Adrenal gland (tissue), 12 donors: ENCODE data around the gene EIF3D. TPM values are rescaled to one million over a fixed set of nuclear protein-coding genes. Genes with fewer than 3 reads are reported as not detected.

ENCODE experiments used
- DNase-seq, 7 donors: peaks; one replicate each; pipeline ENCODE4 v3.0.0-alpha.2; 2019 to 2020
- H3K27ac ChIP-seq, 5 donors: fragments of 200-600 bp; sonication (generic) in 4 of 5; 1 replicate in 3 of 5; 2 replicates in 2 of 5; pipeline versions ENCODE4 v1.5.1 to v1.8.0; 2016 to 2020; ENCODE audit warnings: mild to moderate bottlenecking in 1 of 5
- H3K27me3 ChIP-seq: fragments of 200-600 bp; 2 replicates; pipeline ENCODE4 v1.8.0; 2021
- H3K36me3 ChIP-seq, 2 donors: fragments of 200-600 bp; replicated peaks in 1 of 2; 1 replicate in 1 of 2; 2 replicates in 1 of 2; pipeline versions ENCODE4 v1.5.1 to v1.8.0; 2018 to 2022
- H3K4me1 ChIP-seq, 2 donors: fragments of 200-600 bp; replicated peaks in 1 of 2; 1 replicate in 1 of 2; 2 replicates in 1 of 2; pipeline versions ENCODE4 v1.5.1 to v1.8.0; 2018 to 2021
- H3K4me3 ChIP-seq, 4 donors: fragments of 200-600 bp; sonication (generic) in 3 of 4; one replicate each; pipeline ENCODE4 v1.5.1; 2016 to 2018
- H3K9me3 ChIP-seq, 3 donors: fragments of 200-600 bp; sonication (generic) in 1 of 3; replicated peaks in 1 of 3; 1 replicate in 2 of 3; 2 replicates in 1 of 3; pipeline versions ENCODE4 v1.5.1 to v1.8.0; 2016 to 2021
- POLR2A ChIP-seq, 2 donors: fragments of 450-650 bp; IDR thresholded peaks; one replicate each; pipeline ENCODE4 v1.6.1; 2017; ENCODE audit warnings: antibody characterized with exemption in 2 of 2, mild to moderate bottlenecking in 2 of 2, moderate library complexity in 1 of 2
- WGBS, 4 donors: extraction: QIAGEN DNeasy Blood & Tissue Kit in 2 of 4; methylation state at CpG; one replicate each; pipeline versions ENCODE4 v1.1.5 to v1.1.7; 2013 to 2017; 5-methylcytosine and 5-hydroxymethylcytosine counted together
- intact Hi-C, 2 donors: fragments of 100-400 bp; cut with DNase I; formaldehyde crosslinking; loops; one replicate each; pipeline versions ENCODE4 v1.14.1 to v1.15.0; 2022 to 2023
- polyA plus RNA-seq, 3 donors: library from polyadenylated mRNA; stranded (reverse); fragments of 200-250 nt in 2 of 3; fragments of 350-450 nt in 1 of 3; fragmentation: Illumina TruSeq in 1 of 3; extraction: RNeasy Lipid Tissue Mini Kit (QIAGEN cat#74804) in 1 of 3; gene quantifications; one replicate each; pipeline ENCODE4 v1.2.3, GENCODE V29; 2013 to 2014
- total RNA-seq, 9 donors: library from RNA; depleted of rRNA in 4 of 9; stranded (reverse); fragments of >200 nt in 4 of 9; fragments of 120-200 nt in 1 of 9; fragmentation: NEBNext Ultra II Directional in 1 of 9; extraction: Animal tissue kit (Norgen Biotek cat#: 25700) in 1 of 9; gene quantifications; one replicate each; pipeline versions ENCODE4 v1.1.0 to v1.2.4, GENCODE V29; 2013 to 2023
- TF ChIP-seq, protein P1 (sequence below), 6 experiments: fragments of 450-650 bp in 4 of 6; fragments of 200-600 bp in 2 of 6; sonication (generic) in 1 of 6; IDR thresholded peaks; 1 replicate in 5 of 6; 2 replicates in 1 of 6; pipeline versions ENCODE4 v1.5.1 to v1.8.0; 2016 to 2021; ENCODE audit warnings: antibody characterized with exemption in 6 of 6, mild to moderate bottlenecking in 2 of 6, moderate library complexity in 1 of 6
- donor health status: healthy with polysubstance abuse.
- donor health status: Bipolar disorder and iron deficiency.
- donor health status: DM: yes; HTN: yes; CAD: no.
- donor health status: DM: no; HTN: no; CAD: no.
- donor health status: DM: no; HTN: no; CAD: no.
- donor health status: DM: yes; HTN: yes; CAD: no.

EIF3D gene
- total and polyA plus RNA-seq, 12 donors: 118 to 319 (median 174) TPM

DNA sequence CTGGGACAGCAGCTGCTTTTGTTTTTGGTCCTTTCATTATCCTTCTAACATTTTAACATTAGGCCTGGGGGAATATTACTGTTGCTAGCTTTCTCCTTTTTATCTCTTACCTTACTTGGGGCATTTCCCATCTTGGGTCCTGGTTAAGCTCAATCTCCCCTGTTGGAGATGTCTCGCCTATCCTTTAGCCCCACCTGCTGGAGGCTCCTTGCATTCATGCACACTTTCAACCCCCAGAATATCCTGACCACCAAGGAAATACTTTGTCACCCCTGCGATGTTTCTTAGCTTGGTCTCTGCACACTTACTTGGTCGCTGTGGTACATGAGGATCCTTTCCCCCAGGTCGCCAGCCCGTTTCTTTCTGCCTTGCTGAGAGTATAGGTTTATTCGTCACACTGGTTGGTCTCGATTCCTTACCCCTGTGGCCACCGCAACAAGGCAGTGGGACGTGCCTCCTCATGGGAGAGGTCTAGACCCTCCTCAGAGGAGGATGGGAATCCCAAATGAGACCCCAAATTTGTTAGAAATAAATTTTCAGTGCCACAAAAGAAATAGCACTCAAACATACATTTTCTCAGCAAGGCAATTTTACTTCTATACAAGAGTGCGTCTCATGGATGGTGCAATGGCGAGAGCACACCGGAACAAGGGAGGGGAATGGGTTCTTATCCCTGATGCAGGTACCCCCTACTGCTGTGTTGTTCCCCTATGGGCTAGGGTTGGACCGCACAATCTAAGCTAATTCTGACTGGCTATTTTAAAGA lies 42.2 kb downstream of the EIF3D start:
- 84 to 87% (median 85%) methylated on average over 13 of the region's 13 CpGs for WGBS, 4 donors

DNA sequence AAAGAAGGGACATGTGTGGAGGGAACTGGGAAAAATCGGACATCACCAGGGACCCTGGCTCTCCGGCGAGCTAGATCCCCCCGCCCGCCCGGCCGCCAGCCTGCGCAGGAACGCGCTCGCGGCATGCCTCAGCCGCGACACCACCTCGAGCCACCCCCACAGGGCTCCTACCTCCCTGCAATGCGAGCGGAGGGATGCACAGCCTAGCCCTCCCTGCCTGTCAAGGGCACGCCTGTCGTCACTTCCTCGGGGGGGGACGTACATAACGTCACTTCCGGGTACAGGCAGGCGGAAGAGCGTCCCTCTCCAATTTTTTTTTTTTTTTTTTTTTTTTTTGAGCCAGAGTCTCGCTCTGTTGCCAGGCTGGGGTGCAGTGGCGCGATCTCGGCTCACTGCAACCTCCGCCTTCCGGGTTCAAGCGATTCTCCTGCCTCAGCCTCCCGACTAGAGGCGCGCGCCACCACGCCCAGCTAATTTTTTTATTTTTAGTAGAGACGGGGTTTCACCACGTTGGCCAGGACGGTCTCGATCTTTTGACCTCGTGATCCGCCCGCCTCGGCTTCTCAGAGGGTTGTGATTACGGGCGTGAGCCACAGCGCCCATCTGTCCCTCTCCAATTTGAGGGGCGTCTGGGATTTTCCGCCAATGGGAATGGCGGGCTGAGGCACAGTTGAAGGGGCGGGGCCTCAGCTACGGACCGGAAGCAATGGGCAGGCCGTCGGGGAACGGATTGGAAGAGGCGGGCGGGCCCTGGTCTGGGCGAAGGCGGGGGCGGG lies 47.4 kb downstream of the EIF3D start, which contains the start of gene TXN2:
TXN2 (minus strand) TSS at position 248 of the 776 bp plus-strand sequence. CDS start 803 bp downstream, outside the sequence.
- Histone ChIP-seq H3K4me3 (peak within 1 kb of the TSS; percentile 16 to 60 (median 45)), H3K9me3 (no peaks in the 10 kb centered on the region), H3K4me1 (peaks cover 28 to 39% of the 10 kb centered on the region in 2 donors), H3K36me3 (peaks cover 0 to 28% of the 10 kb centered on the region in 2 donors), H3K27me3 (no peaks in the 10 kb centered on the region), H3K27ac (peak within 1 kb of the TSS; percentile 97 to 100 (median 99))
- WGBS, 4 donors: 0 to 1% (median 1%) methylated on average over 41 to 60 of the region's 62 CpGs
- intact Hi-C loops: loop anchor here in 1 of 2 donors (10.0 kb wide), 1 partner anchor 287 kb away; no protein-coding TSS in a partner anchor
- DNase-seq: peak; percentile 96 to 99 (median 98)
- TF ChIP-seq, protein P1, sequence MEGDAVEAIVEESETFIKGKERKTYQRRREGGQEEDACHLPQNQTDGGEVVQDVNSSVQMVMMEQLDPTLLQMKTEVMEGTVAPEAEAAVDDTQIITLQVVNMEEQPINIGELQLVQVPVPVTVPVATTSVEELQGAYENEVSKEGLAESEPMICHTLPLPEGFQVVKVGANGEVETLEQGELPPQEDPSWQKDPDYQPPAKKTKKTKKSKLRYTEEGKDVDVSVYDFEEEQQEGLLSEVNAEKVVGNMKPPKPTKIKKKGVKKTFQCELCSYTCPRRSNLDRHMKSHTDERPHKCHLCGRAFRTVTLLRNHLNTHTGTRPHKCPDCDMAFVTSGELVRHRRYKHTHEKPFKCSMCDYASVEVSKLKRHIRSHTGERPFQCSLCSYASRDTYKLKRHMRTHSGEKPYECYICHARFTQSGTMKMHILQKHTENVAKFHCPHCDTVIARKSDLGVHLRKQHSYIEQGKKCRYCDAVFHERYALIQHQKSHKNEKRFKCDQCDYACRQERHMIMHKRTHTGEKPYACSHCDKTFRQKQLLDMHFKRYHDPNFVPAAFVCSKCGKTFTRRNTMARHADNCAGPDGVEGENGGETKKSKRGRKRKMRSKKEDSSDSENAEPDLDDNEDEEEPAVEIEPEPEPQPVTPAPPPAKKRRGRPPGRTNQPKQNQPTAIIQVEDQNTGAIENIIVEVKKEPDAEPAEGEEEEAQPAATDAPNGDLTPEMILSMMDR (IDR thresholded peaks at IDR 0.05): peak in 1 of 6 experiments; percentile 1
- peak; percentile 85 to 97 for TF ChIP-seq POLR2A (IDR thresholded peaks at IDR 0.05)

More for the DNA sequence above, 42.2 kb downstream of the EIF3D start:
- Histone ChIP-seq H3K4me1 (peaks cover 5 to 7% of the 10 kb centered on the region in 2 donors), H3K27ac (no peak overlapping the region), H3K27me3 (no peaks in the 10 kb centered on the region), H3K36me3 (peaks cover 0 to 9% of the 10 kb centered on the region in 2 donors), H3K9me3 (no peaks in the 10 kb centered on the region), H3K4me3 (no peak overlapping the region)
- TF ChIP-seq POLR2A (IDR thresholded peaks at IDR 0.05): no peak
- TF ChIP-seq, protein P1 (IDR thresholded peaks at IDR 0.05): peak; percentile 50 to 75 (median 72)
- peak; percentile 61 to 77 (median 70) for DNase-seq
- intact Hi-C loops: loop anchor here in 1 of 2 donors (10.0 kb wide), 1 partner anchor 292 kb away; no protein-coding TSS in a partner anchor

DNA sequence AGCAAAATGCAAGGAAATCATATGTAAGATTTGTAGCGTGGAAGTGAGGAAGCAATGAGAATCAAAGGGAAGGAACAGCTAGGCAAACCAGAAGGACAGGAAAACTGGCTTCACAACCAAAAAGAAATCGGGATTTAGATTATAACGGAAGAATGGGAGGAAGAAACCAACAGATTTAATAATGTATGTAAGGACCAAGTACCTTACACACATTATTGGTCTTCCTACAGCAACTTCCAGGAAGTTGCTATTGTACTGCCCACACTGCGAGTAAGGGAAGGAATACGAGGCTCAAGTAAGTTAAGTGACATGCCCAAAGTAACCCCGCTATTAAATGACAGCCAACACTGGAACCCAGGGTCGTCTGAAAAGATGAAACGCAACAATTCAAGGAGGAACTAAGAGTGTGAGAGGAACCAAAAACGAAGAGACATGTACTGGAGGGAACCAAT lies 48.0 kb downstream of the EIF3D start:
- H3K27me3 ChIP-seq: no peaks in the 10 kb centered on the region
- H3K4me1 ChIP-seq: peaks cover 28 to 39% of the 10 kb centered on the region in 2 donors
- intact Hi-C loops: loop anchor here in 1 of 2 donors (10.0 kb wide), 1 partner anchor 286 kb away; no protein-coding TSS in a partner anchor
- peak overlapping the region; percentile 97 to 100 (median 99) for H3K27ac ChIP-seq
- TF ChIP-seq POLR2A (IDR thresholded peaks at IDR 0.05): no peak
- TF ChIP-seq, protein P1 (IDR thresholded peaks at IDR 0.05): no peak
- H3K9me3 ChIP-seq: no peaks in the 10 kb centered on the region
- WGBS, 4 donors: 6 to 7% (median 7%) methylated on average over 9 of the region's 9 CpGs
- no peak for DNase-seq
- H3K4me3 ChIP-seq: peak overlapping the region; percentile 16 to 60 (median 32)
- peaks cover 0 to 34% of the 10 kb centered on the region in 2 donors for H3K36me3 ChIP-seq

DNA sequence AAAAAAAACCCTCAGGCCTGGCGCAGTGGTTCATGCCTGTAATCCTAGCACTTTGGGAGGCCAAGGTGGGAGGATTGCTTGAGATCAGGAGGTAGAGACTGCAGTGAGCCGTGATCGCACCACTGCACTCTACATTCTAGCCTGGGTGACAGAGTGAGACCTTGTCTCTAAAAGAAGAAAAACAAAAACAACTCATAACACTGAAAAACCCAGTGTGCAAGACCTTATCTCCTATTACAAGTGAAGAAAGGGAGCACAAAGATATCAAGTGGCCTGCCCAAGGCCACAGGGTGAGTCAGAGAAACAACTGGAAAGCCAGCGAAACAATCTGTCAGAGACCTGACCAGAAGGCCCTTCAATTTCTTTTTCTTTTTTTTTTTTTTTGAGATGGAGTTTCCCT lies 50.0 kb downstream of the EIF3D start:
- Histone ChIP-seq H3K27me3 (no peaks in the 10 kb centered on the region), H3K27ac (peak overlapping the region; percentile 74 to 99 (median 80)), H3K4me1 (peaks cover 28 to 40% of the 10 kb centered on the region in 2 donors), H3K36me3 (peaks cover 0 to 54% of the 10 kb centered on the region in 2 donors), H3K9me3 (no peaks in the 10 kb centered on the region), H3K4me3 (no peak overlapping the region)
- DNase-seq: peak; percentile 72 to 92 (median 90)
- WGBS, 4 donors: 47 to 55% (median 51%) methylated on average over 4 of the region's 4 CpGs
- intact Hi-C loops: no loop called here
- TF ChIP-seq, protein P1 (IDR thresholded peaks at IDR 0.05): no peak
- peak in 1 of 2 donors; percentile 78 for TF ChIP-seq POLR2A (IDR thresholded peaks at IDR 0.05)
